HG03575 (cell line): ENCODE data around the gene MLLT3.

Experiments used
- ATAC-seq: cut with Tn5 transposase; IDR thresholded peaks from one replicate; pipeline ENCODE4 v1.9.1; 2021; ENCODE audit not compliant: unreplicated experiment, insufficient number of reproducible peaks, low FRiP score; ENCODE audit errors: extremely low read depth

Gene MLLT3

DNA sequence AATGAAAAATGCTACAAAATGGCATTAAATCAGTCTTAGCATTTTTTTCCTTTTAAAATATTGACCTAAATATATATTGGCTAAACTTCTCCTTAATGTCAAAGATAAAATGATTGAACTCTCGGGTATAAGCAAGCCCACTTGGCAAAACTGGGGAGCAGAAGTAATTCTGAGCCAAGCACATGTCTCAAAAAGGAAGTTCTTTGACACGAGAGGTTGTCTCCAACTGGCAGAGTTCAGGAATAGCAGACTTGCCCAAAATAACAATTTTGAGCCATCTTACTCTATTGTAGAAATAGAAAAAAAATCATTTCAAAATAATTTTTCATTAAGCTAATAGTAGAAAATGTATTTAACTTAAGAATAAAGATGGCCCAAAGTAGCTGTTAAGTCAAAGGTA, 10.4 kb upstream of the MLLT3 start:
- no peak for ATAC-seq

DNA sequence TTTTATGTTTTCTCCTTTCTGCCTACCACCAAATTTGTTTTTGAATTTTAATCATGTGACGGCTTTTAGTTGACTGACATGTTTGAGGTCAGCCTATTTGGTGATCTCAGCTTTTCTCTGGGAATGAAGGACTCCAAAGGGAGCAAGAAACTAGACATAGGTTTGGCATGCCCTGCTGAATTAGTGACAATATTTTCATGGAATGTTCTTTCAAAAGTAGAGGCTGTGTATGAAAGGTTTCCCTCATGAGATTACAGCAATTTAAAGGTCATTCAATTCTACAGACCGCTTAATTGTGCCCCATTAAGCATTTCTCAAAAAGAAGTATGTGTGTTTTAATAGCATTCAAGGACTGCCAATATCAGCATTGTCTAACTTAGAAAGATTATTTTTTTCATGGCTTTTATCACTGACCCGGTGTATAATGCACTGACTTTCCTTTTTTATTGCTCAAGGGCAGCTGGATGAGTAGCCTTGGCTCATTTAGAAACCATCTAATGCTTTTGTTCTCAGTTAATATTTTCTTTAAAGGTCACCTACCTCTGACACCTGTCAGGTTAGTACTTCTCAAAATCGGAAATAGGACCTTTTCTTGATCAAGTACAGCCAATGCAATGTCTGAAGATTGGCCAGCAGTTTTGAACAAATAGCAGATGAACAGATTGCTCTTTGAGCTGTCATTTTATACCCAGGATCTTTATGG, 8.1 kb upstream of the MLLT3 start:
- no peak for ATAC-seq

- no peak for ATAC-seq
Measured at GRCh38 chr9:20625003-20625349, 2.7 kb upstream of the MLLT3 start.

DNA sequence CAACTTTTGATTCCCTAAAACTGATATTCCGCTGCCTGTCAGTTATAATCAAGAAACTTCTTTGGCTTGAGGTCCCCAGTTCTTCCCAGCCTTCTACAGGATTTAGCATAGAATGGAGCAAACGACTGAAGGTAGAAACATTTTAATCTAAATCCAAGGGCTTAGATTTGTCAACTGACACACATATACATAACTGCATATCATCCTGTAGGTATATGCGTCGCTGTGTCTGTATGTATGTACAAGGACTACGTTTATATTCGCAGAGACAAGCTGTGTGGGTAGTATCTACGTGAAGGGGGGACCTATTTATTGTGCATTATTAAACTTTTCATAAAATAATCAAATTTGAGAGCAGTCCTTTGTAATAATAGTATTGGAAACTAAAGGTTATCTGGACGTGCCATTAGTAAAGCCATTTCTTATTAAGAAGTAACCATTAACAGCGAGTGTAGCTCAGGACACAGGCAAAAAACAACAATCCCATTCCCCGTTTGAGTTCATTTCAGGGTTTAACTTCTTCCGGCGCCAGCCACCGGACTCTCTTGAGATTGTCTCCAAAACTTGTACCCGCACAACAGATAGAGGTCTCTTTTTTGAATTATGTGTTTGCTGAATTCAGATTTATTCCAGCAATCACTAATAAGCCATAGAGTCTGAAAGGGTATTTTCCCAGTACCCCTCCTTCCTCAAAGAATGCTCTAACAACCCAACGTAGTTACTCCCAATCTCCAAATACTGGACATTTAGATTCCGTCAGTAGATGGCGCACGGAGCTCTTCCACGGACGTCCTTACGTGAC, 2.1 kb upstream of the MLLT3 start:
- ATAC-seq: no peak

GRCh38 chr9:20623748-20624124, 1.4 kb upstream of the MLLT3 start:
- ATAC-seq: no peak

DNA sequence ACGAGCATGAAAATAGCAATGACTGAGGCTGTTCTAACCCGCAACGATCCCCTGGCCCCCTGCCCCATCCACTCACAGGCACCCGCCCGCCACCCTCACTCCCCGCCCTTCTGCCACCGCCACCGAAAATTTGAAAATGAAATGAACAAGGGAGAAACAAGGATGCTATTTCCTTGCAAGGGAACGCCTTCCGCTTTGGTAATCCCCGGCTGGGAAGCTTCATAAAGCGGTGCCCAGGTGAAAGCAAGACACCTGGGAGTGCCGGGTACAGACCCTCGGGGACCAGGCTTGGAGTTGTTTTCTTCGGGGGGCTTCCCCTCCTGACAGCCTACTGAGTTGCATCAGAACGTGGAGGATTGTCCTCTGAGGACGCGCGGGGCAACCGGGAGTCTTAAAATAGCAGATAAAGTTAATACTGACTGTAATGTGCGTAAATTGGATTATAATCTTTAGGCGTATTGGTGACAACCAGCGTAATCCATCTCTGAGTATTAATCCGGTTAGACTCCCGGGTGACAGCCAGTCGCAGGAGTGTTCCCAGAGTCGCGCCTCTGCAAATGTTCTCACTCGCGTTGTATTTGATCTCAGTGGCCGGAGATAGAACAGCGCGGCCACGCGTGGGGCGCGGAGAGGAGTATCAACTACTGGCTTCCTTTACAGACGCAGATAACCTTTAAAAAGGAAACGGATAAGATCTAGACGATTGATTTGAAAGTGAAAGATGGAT, 885 bp upstream of the MLLT3 start:
- no peak for ATAC-seq

GRCh38 chr9:20621471-20622329, 599 bp downstream of the MLLT3 start:
- no peak for ATAC-seq

DNA sequence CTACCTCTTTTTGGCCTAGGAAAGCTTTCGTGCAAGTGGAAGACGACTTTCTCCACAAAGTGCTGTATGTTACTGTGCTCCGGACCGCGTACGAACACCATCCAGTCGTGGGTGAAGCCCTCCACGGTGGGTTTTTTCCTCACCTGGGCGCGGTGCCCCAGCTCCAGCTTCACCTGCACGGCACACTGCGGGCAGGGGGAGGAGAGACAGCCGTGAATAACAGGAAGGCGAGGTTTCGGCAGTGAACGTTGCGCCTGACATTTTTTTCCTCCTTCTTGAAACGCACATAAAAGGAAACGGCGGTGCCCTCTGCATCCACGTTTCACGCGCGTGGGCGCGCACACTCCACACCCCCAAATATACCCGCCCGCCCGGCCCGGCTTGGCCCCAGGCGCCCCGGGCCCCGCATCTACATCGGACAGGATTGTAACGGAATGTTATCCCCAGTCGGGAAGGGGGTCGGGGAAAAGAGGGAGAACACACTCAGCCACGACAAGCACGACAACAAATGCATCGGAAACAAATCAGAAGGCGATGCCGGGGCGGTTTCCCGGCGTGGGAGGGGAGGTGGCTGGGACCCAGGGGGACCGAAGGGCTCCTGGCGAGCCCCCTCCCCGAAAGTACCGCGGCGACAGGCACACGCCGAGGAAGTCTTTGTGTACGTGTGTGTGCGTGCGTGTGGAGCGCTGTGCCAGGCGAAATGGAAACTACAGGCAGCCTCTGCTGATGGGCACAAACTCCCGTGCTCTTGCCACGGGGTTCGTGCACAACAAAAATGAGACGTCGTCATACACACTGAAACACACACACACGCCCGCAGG, 1.4 kb downstream of the MLLT3 start:
- no peak for ATAC-seq

GRCh38 chr9:20619487-20620200, 2.7 kb downstream of the MLLT3 start:
- no peak for ATAC-seq

DNA sequence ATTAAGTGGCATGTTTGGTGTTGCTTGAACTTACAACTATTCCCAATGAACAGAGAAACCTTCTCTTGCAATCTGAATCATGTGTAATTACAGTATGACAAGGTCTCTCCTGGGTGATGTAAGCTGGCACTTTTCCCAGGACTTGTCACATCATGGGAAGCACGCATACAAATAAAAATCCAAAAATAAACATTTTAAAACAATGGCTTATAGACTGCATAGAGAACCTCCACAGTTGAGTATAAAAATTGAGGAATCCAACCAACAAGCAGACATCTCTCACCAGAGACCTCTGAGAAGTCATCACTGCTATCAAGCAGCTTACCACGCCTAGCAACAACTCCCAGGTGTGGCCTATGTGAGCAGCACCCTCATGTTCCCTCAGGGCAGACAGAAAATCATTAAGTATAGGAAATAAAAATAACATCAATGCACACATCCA, 3.9 kb downstream of the MLLT3 start:
- ATAC-seq: no peak

- ATAC-seq: no peak
Measured at GRCh38 chr9:20616808-20617207, 5.5 kb downstream of the MLLT3 start.

DNA sequence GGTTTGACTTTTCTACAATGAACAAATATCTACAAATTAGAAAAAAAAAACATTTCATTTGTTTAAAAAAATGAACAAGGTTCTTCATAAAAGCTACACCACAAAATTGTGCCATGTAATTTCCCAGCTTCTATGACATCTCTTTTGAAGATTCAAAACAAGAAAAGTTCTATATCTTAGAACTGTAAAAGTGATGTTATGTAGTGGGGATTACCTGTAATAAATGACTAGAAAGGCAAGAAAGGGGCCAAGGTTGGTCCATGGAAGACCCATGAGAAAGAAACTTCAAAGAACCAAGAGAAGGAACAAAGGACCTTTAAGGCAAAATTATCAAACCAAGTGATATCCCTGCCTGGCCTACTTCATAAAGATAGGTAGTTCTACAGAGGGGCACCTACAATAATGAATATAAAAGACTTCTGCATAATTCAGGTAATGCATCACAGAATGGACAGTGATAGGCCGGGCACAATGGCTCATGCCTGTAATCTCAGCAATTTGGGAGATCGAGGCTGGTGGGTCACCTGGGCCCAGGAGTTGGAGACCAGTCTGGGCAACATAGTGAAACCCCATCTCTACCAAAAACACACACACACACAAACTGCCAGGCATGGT, 7.6 kb downstream of the MLLT3 start:
- ATAC-seq: no peak

GRCh38 chr9:20611691-20612287, 10.5 kb downstream of the MLLT3 start:
- no peak for ATAC-seq

DNA sequence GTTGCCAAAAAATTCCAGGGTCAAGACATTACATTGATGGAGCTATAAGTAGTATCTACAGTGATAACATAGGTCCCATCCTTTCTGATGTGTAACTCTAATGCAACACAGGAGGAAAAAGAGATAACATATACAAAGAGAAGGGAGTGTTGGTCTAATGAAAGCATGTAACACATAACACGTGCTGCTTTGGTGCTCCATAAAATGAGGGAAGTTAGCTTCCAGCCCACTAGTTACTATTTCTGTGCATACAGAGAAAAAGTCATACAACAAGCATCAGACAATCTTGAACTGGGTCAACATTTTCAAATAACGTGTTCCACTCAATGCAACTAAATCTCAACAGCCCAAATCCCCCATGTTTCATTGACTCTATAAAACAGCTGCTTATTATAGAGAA, 11.7 kb downstream of the MLLT3 start:
- ATAC-seq: no peak

DNA sequence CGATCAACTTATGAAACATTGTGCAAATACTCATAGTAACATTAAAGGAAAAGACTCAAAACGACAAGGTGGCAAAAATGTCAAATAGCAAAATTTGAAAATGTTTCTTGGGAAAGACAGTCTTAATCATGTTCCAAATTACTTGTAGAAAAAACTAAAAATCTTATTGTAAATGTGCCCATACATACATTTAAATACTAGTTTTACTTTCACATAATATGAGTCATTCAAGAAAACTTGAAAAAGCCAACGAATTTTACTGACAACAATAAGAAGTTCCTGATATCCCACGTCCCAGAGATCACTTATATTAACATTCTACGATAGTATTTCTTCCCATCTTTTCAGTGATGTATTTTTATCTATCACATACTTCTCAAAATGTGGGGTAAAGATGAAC, 13.7 kb downstream of the MLLT3 start:
- ATAC-seq: no peak

DNA sequence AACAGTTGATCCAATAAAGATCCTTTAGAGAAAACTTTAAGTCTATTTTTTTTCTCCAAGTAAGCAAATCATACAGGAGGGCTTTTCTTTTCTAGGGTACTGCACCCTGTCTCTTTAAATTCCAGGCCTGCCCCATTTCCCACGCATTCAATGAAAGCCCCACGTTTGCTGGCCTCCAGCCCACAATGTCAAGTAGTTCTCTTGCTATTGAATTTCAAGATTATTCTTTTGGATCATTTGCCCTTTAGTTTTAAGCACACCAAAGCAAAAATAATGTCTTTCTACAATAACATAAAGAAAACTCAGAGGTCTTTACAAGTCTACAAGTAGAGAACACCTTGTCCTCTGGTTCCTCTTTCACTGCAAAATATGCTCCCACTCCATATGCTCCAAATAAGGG, 15.6 kb downstream of the MLLT3 start:
- ATAC-seq: no peak

GRCh38 chr9:20604562-20604961, 17.7 kb downstream of the MLLT3 start:
- peak; percentile 60 for ATAC-seq
